Muscle of leg (tissue), 11 donors: Measurements from ENCODE around the gene CTDSP2. TPM values are rescaled to one million over a fixed set of nuclear protein-coding genes. Genes with fewer than 3 reads are reported as not detected.
"Not testable (repeated sequence)": the region's sequence is repeated elsewhere in the genome, so short reads cannot be mapped to it uniquely, and the experiment has no call there.

Experiments
- DNase-seq: peaks from one replicate; pipeline ENCODE4 v3.0.0; 2013
- H3K27ac ChIP-seq: one replicate; pipeline ENCODE4 v1.5.1; 2013; ENCODE audit warnings: mild to moderate bottlenecking, low read length, control low read depth
- H3K27me3 ChIP-seq: one replicate; pipeline ENCODE4 v1.6.1; 2013; ENCODE audit warnings: low read length; ENCODE audit not compliant: control insufficient read depth, insufficient read depth
- H3K36me3 ChIP-seq: one replicate; pipeline ENCODE4 v1.6.1; 2013; ENCODE audit warnings: low read length; ENCODE audit not compliant: control insufficient read depth, insufficient read depth
- H3K4me1 ChIP-seq: one replicate; pipeline ENCODE4 v1.6.1; 2013; ENCODE audit warnings: low read length; ENCODE audit not compliant: control insufficient read depth, insufficient read depth
- H3K4me3 ChIP-seq: one replicate; pipeline ENCODE4 v1.5.1; 2013; ENCODE audit warnings: low read length, control low read depth
- H3K9me3 ChIP-seq: replicated peaks from 2 replicates; pipeline ENCODE4 v1.6.1; 2013; ENCODE audit warnings: low read depth, low read length; ENCODE audit not compliant: control insufficient read depth
- WGBS: methylation state at CpG from one replicate; pipeline ENCODE4 v1.1.5; 2013; ENCODE audit warnings: missing lambda C conversion rate; ENCODE audit not compliant: insufficient coverage; 5-methylcytosine and 5-hydroxymethylcytosine counted together
- polyA plus RNA-seq, 8 donors: library from polyadenylated mRNA; unstranded; fragments of 120-200 nt; gene quantifications; one replicate each; pipeline versions ENCODE4 v1.2.1 to v1.2.3, GENCODE V29; 2013; ENCODE audit warnings: inconsistent platforms in 1 of 8, low replicate concordance in 1 of 8; ENCODE audit not compliant: insufficient read length in 8 of 8, insufficient read depth in 1 of 8
- total RNA-seq: library from RNA; stranded (reverse); fragments of 120-200 nt; gene quantifications from one replicate; pipeline ENCODE4 v1.2.4, GENCODE V29; 2013

CTDSP2 gene
- total and polyA plus RNA-seq, 9 donors: 94.3 to 215 (median 191) TPM

GRCh38 chr12:57775044-57775443 lies 71.5 kb downstream of the CTDSP2 start:
- no peak overlapping the region for H3K27ac ChIP-seq
- H3K4me3 ChIP-seq: no peak overlapping the region
- DNase-seq: no peak
- H3K36me3 ChIP-seq: peaks cover 20% of the 10 kb centered on the region
- no peaks in the 10 kb centered on the region for H3K27me3 ChIP-seq
- H3K4me1 ChIP-seq: peaks cover 17% of the 10 kb centered on the region
- no peaks in the 10 kb centered on the region for H3K9me3 ChIP-seq
- no CpG with 5 or more reads among the region's 3 CpGs for WGBS

GRCh38 chr12:57774634-57775033 lies 71.9 kb downstream of the CTDSP2 start:
- not testable (repeated sequence) for H3K27me3 ChIP-seq, H3K4me3 ChIP-seq, H3K9me3 ChIP-seq, H3K27ac ChIP-seq, DNase-seq
- Histone ChIP-seq H3K4me1 (peaks cover 17% of the 10 kb centered on the region), H3K36me3 (peaks cover 22% of the 10 kb centered on the region)
- 80% methylated on average over 2 of the region's 11 CpGs for WGBS

- whole genome bisulfite sequencing: under 1% methylated on average over 50 of the region's 67 CpGs
Measured at GRCh38 chr12:57772429-57773322, 73.9 kb downstream of the CTDSP2 start, which contains the start of gene EEF1AKMT3. Gene EEF1AKMT3 (plus strand): TSS chr12:57772614. CDS start chr12:57772725, 111 bp downstream.

GRCh38 chr12:57771873-57772428 lies 74.6 kb downstream of the CTDSP2 start, which contains the start of gene METTL1:
Gene METTL1 (minus strand): TSS chr12:57772105. CDS start chr12:57772083, 22 bp downstream.
- H3K27ac ChIP-seq: peak within 1 kb of the TSS; percentile 99
- peak within 1 kb of the TSS; percentile 84 for H3K4me3 ChIP-seq
- H3K27me3 ChIP-seq: peaks cover 15% of the 10 kb centered on the region
- WGBS: under 1% methylated on average over 25 of the region's 28 CpGs
- H3K9me3 ChIP-seq: no peaks in the 10 kb centered on the region
- H3K4me1 ChIP-seq: peaks cover 19% of the 10 kb centered on the region
- DNase-seq: peak; percentile 99
- peaks cover 38% of the 10 kb centered on the region for H3K36me3 ChIP-seq

More at GRCh38 chr12:57772429-57773322, 73.9 kb downstream of the CTDSP2 start, which contains the start of gene EEF1AKMT3:
- Histone ChIP-seq H3K27me3 (peaks cover 8% of the 10 kb centered on the region), H3K4me1 (peaks cover 17% of the 10 kb centered on the region), H3K36me3 (peaks cover 38% of the 10 kb centered on the region), H3K4me3 (peak within 1 kb of the TSS; percentile 84), H3K9me3 (no peaks in the 10 kb centered on the region), H3K27ac (peak within 1 kb of the TSS; percentile 99)
- peak; percentile 81 for DNase-seq

- peak overlapping the region; percentile 99 for H3K27ac ChIP-seq
- H3K4me1 ChIP-seq: peaks cover 25% of the 10 kb centered on the region
- H3K36me3 ChIP-seq: peaks cover 37% of the 10 kb centered on the region
- H3K4me3 ChIP-seq: peak overlapping the region; percentile 84
- 0% methylated on average over 10 of the region's 16 CpGs for WGBS
- peak; percentile 98 for DNase-seq
- peaks cover 21% of the 10 kb centered on the region for H3K27me3 ChIP-seq
- H3K9me3 ChIP-seq: no peaks in the 10 kb centered on the region
Measured at GRCh38 chr12:57771236-57771872, 75.2 kb downstream of the CTDSP2 start.

GRCh38 chr12:57770734-57771133 lies 75.8 kb downstream of the CTDSP2 start:
- Histone ChIP-seq H3K27ac (no peak overlapping the region), H3K4me1 (peaks cover 31% of the 10 kb centered on the region), H3K9me3 (no peaks in the 10 kb centered on the region), H3K27me3 (peaks cover 27% of the 10 kb centered on the region), H3K4me3 (no peak overlapping the region), H3K36me3 (peaks cover 32% of the 10 kb centered on the region)
- no peak for DNase-seq
- WGBS: 83% methylated on average over 1 of the region's 4 CpGs

Other genes starting within 250 kb of the CTDSP2 start
- gene DTX3, start 241.9 kb downstream of the CTDSP2 start, total RNA-seq: 20.5 TPM
- 10 to 100 TPM; 23.0 to 36.2 (median 29.4) TPM for gene DTX3, start 241.9 kb downstream of the CTDSP2 start, polyA plus RNA-seq
- gene ARHGEF25, start 235.3 kb downstream of the CTDSP2 start, total RNA-seq: 32.3 TPM
- gene ARHGEF25, start 235.3 kb downstream of the CTDSP2 start, polyA plus RNA-seq: 10 to 100 TPM; 33.3 to 51.2 (median 40.3) TPM
- gene B4GALNT1, start 213.5 kb downstream of the CTDSP2 start, total RNA-seq: 1.4 TPM
- gene B4GALNT1, start 213.5 kb downstream of the CTDSP2 start, polyA plus RNA-seq: 1 to 10 TPM; 1.9 to 2.9 (median 2.4) TPM
- 146 TPM for gene OS9, start 152.6 kb downstream of the CTDSP2 start, total RNA-seq
- gene OS9, start 152.6 kb downstream of the CTDSP2 start, polyA plus RNA-seq: 100 to 1,000 TPM; 114 to 169 (median 131) TPM
- 3.2 TPM for gene AGAP2, start 108.0 kb downstream of the CTDSP2 start, total RNA-seq
- gene AGAP2, start 108.0 kb downstream of the CTDSP2 start, polyA plus RNA-seq: 10 to 100 TPM in 6 of 8 donors, 1 to 10 TPM in 2; 8.8 to 13.1 (median 11.0) TPM
- 26.3 TPM for gene TSPAN31, start 101.7 kb downstream of the CTDSP2 start, total RNA-seq
- gene TSPAN31, start 101.7 kb downstream of the CTDSP2 start, polyA plus RNA-seq: 10 to 100 TPM; 37.1 to 52.5 (median 45.9) TPM
- gene CDK4, start 94.4 kb downstream of the CTDSP2 start, total RNA-seq: 92.1 TPM
- gene CDK4, start 94.4 kb downstream of the CTDSP2 start, polyA plus RNA-seq: 100 to 1,000 TPM; 144 to 192 (median 173) TPM
- gene MARCHF9, start 91.6 kb downstream of the CTDSP2 start, total RNA-seq: 5.6 TPM
- gene MARCHF9, start 91.6 kb downstream of the CTDSP2 start, polyA plus RNA-seq: 10 to 100 TPM in 1 of 8 donors, 1 to 10 TPM in 7; 6.8 to 12.0 (median 7.8) TPM
- 0.62 TPM for gene CYP27B1, start 79.7 kb downstream of the CTDSP2 start, total RNA-seq
- gene CYP27B1, start 79.7 kb downstream of the CTDSP2 start, polyA plus RNA-seq: 1 to 10 TPM in 5 of 8 donors, under 1 TPM in 3; 0.51 to 1.3 (median 1.1) TPM
- gene METTL1, start 74.6 kb downstream of the CTDSP2 start, total RNA-seq: 15.3 TPM
- gene METTL1, start 74.6 kb downstream of the CTDSP2 start, polyA plus RNA-seq: 10 to 100 TPM; 20.2 to 33.6 (median 24.1) TPM
- gene EEF1AKMT3, start 74.1 kb downstream of the CTDSP2 start, total RNA-seq: 3.9 TPM
- gene EEF1AKMT3, start 74.1 kb downstream of the CTDSP2 start, polyA plus RNA-seq: 1 to 10 TPM; 5.6 to 8.7 (median 6.9) TPM
- 24.2 TPM for gene TSFM, start 63.9 kb downstream of the CTDSP2 start, total RNA-seq
- gene TSFM, start 63.9 kb downstream of the CTDSP2 start, polyA plus RNA-seq: 10 to 100 TPM; 26.2 to 38.6 (median 30.0) TPM
- gene AVIL, start 28.0 kb downstream of the CTDSP2 start, total RNA-seq: 9.0 TPM
- 10 to 100 TPM in 4 of 8 donors, 1 to 10 TPM in 4; 6.5 to 25.3 (median 10.3) TPM for gene AVIL, start 28.0 kb downstream of the CTDSP2 start, polyA plus RNA-seq
- 12.6 TPM for gene ATP23, start 94.8 kb upstream of the CTDSP2 start, total RNA-seq
- 10 to 100 TPM in 3 of 8 donors, 1 to 10 TPM in 5; 5.8 to 14.1 (median 8.0) TPM for gene ATP23, start 94.8 kb upstream of the CTDSP2 start, polyA plus RNA-seq